Aorta (tissue), 5 donors: ENCODE data around the gene MAP2K2. TPM values are rescaled to one million over a fixed set of nuclear protein-coding genes. Genes with fewer than 3 reads are reported as not detected.
A peak's percentile ranks its signal among the peaks of the same experiment; 100 is the strongest.

ENCODE experiments used
- ATAC-seq: fragments of 200-7000 bp; cut with Tn5 transposase; one replicate; pipeline ENCODE4 v1.9.1; 2022; ENCODE audit warnings: moderate library complexity; ENCODE audit not compliant: low FRiP score
- DNase-seq, 2 donors: peaks; one replicate each; pipeline ENCODE4 v3.0.0-alpha.2; 2020
- H3K27ac ChIP-seq, 2 donors: one replicate each; pipeline ENCODE4 v1.5.1; 2013; ENCODE audit warnings: low read length in 2 of 2, mild to moderate bottlenecking in 2 of 2, moderate library complexity in 2 of 2, control low read depth in 1 of 2, inconsistent platforms in 1 of 2, low read depth in 1 of 2
- H3K27me3 ChIP-seq, 2 donors: one replicate each; pipeline ENCODE4 v1.6.1; 2013; ENCODE audit warnings: control low read depth in 1 of 2, low read length in 1 of 2, mild to moderate bottlenecking in 1 of 2, moderate library complexity in 1 of 2; ENCODE audit not compliant: insufficient read depth in 2 of 2, control insufficient read depth in 1 of 2
- H3K36me3 ChIP-seq, 2 donors: one replicate each; pipeline ENCODE4 v1.6.1; 2013; ENCODE audit warnings: control low read depth in 1 of 2, low read length in 1 of 2, mild to moderate bottlenecking in 1 of 2; ENCODE audit not compliant: insufficient read depth in 2 of 2, control insufficient read depth in 1 of 2
- H3K4me1 ChIP-seq, 2 donors: one replicate each; pipeline ENCODE4 v1.6.1; 2013; ENCODE audit warnings: low read length in 2 of 2, control low read depth in 1 of 2, mild to moderate bottlenecking in 1 of 2, moderate library complexity in 1 of 2; ENCODE audit not compliant: insufficient read depth in 2 of 2, control insufficient read depth in 1 of 2
- H3K4me3 ChIP-seq, 2 donors: one replicate each; pipeline ENCODE4 v1.5.1; 2013; ENCODE audit warnings: low read length in 2 of 2, control low read depth in 1 of 2, mild to moderate bottlenecking in 1 of 2
- H3K9me3 ChIP-seq: one replicate; pipeline ENCODE4 v1.6.1; 2013; ENCODE audit warnings: mild to moderate bottlenecking, low read length; ENCODE audit not compliant: control insufficient read depth
- WGBS, 2 donors: extraction: QIAGEN DNeasy Blood & Tissue Kit; methylation state at CpG; one replicate each; pipeline ENCODE4 v1.1.7; 2013; 5-methylcytosine and 5-hydroxymethylcytosine counted together
- intact Hi-C, 2 donors: fragments of 100-400 bp; cut with DNase I; formaldehyde crosslinking; loops; one replicate each; pipeline versions ENCODE4 v1.14.2 to v1.15.0; 2022
- polyA plus RNA-seq, 2 donors: library from polyadenylated mRNA; stranded (reverse); fragments of 200-250 nt; gene quantifications; one replicate each; pipeline ENCODE4 v1.2.3, GENCODE V29; 2013
- total RNA-seq, 2 donors: library from RNA; stranded (reverse); fragmentation: NEBNext Ultra II Directional; extraction: Animal tissue kit (Norgen Biotek cat#: 25700); gene quantifications; one replicate each; pipeline ENCODE4 v1.2.1, GENCODE V29; 2021
- donor health status: healthy with polysubstance abuse.
- donor health status: Bipolar disorder and iron deficiency.
- donor health status: DM: no; HTN: no; CAD: no.
- donor health status: DM: no; HTN: no; CAD: no.
- donor health status: DM: yes; HTN: yes; CAD: no.

MAP2K2 gene
- total and polyA plus RNA-seq, 4 donors = 80.8 to 230 (median 90.1) TPM

- WGBS, 2 donors = 63 to 73% methylated on average over 6 of the region's 6 CpGs
- Histone ChIP-seq H3K36me3 (no peaks in the 10 kb centered on the region), H3K27me3 (no peaks in the 10 kb centered on the region), H3K9me3 (no peaks in the 10 kb centered on the region), H3K4me3 (no peak overlapping the region), H3K4me1 (no peaks in the 10 kb centered on the region), H3K27ac (no peak overlapping the region)
- intact Hi-C loops = no loop called here
- ATAC-seq = no peak
- no peak for DNase-seq
These were observed 43.4 kb downstream of the MAP2K2 start for GRCh38 chr19:4080473-4080872.

GRCh38 chr19:4077800-4078684 lies 45.9 kb downstream of the MAP2K2 start:
- DNase-seq (peak; percentile 82 to 87), ATAC-seq (peak; percentile 77)
- no peaks in the 10 kb centered on the region for H3K36me3 ChIP-seq
- H3K4me1 ChIP-seq = no peaks in the 10 kb centered on the region
- peak overlapping the region; percentile 19 to 60 for H3K4me3 ChIP-seq
- H3K27me3 ChIP-seq = no peaks in the 10 kb centered on the region
- no peaks in the 10 kb centered on the region for H3K9me3 ChIP-seq
- no peak overlapping the region for H3K27ac ChIP-seq
- intact Hi-C loops = no loop called here
- 7 to 8% methylated on average over 29 to 32 of the region's 33 CpGs for WGBS, 2 donors

DNA sequence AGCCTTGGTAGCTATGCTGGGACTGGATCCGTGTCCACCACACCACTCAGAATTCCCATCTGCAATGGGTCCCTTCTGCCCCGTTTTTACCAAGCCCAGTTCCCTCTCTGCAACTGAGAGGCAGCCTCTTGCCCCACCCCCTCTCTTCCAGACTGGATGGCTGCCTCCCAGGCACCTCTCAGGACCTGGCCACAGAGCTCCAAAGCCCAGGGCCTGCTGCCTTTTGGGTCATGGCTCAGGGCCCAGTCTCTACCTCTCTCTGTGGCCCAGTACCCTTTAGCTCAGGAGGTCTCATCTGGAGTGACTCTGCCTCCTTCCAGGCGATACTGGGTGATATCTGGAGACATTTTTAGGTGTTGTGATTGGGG lies 46.9 kb downstream of the MAP2K2 start:
- no peaks in the 10 kb centered on the region for H3K36me3 ChIP-seq
- no peak for DNase-seq
- no peak overlapping the region for H3K27ac ChIP-seq
- no peaks in the 10 kb centered on the region for H3K4me1 ChIP-seq
- H3K4me3 ChIP-seq = no peak overlapping the region
- no peaks in the 10 kb centered on the region for H3K27me3 ChIP-seq
- H3K9me3 ChIP-seq = no peaks in the 10 kb centered on the region
- WGBS, 2 donors = 80 to 90% methylated on average over 3 of the region's 3 CpGs
- no peak for ATAC-seq
- intact Hi-C loops = no loop called here

DNA sequence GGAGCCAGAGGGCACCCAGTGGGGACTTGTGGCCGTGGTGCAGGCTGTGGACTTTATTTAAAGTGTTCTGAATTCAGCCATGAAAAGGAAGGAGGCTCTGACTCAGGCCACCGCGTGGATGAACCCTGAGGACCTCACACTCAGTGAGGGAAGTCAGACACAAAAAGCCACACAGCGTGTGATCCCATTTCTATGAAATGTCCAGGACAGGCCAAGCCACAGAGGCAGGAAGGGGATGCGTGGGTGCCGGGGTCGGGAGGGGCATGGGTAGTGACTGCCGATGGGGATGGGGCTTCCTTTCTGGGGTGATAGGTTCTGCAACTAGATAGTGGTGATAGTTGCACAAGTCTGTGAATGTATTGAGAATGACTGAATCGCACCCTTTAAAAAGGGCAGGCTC lies 48.5 kb downstream of the MAP2K2 start:
- 76 to 78% methylated on average over 9 of the region's 9 CpGs for WGBS, 2 donors
- ATAC-seq (no peak), DNase-seq (no peak)
- H3K9me3 ChIP-seq = no peaks in the 10 kb centered on the region
- H3K27ac ChIP-seq = no peak overlapping the region
- no peaks in the 10 kb centered on the region for H3K36me3 ChIP-seq
- no peak overlapping the region for H3K4me3 ChIP-seq
- intact Hi-C loops = no loop called here
- H3K4me1 ChIP-seq = no peaks in the 10 kb centered on the region
- no peaks in the 10 kb centered on the region for H3K27me3 ChIP-seq

GRCh38 chr19:4071610-4072009 lies 52.3 kb downstream of the MAP2K2 start:
- DNase-seq (no peak), ATAC-seq (no peak)
- Histone ChIP-seq H3K4me1 (no peaks in the 10 kb centered on the region), H3K36me3 (no peaks in the 10 kb centered on the region), H3K27me3 (no peaks in the 10 kb centered on the region), H3K4me3 (no peak overlapping the region), H3K27ac (no peak overlapping the region), H3K9me3 (no peaks in the 10 kb centered on the region)
- WGBS, 2 donors = 92 to 93% methylated on average over 3 of the region's 3 CpGs
- intact Hi-C loops = no loop called here

DNA sequence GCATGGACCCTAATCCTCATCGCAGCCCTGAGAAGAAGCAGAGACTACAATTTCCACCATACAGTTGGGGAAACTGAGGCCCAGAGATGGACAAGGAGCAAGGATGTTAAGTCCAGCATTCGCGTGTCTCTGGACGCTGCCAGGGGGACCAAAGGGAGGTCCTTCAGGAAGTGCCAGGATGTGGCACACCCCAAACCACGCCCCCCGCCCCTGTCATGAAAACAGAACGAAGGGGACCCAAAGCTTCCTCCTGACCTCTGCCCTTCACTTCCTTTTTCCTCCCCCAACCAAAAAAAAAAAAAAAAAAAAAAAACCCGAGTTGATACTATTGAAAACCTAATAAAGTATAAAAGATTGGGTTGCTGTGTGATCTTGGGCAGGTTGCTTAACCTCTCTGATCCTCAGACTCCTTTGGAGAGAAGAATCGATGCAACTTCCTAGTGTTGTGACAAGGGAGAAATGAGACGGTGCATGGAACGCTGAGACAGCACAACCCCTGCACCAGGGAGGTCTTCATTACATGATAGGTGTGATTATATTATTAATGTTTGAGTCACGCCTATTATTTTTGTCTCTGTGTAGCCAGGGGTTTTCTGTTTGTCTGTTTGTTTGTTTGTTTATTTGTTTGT lies 54.5 kb downstream of the MAP2K2 start:
- Histone ChIP-seq H3K4me1 (no peaks in the 10 kb centered on the region), H3K36me3 (no peaks in the 10 kb centered on the region), H3K4me3 (no peak overlapping the region), H3K27me3 (no peaks in the 10 kb centered on the region), H3K27ac (no peak overlapping the region), H3K9me3 (no peaks in the 10 kb centered on the region)
- intact Hi-C loops = loop anchor here in 1 of 2 donors (5.0 kb wide), 1 partner anchor 53 kb away; the partner anchor contains the start of gene MAP2K2
- no peak for ATAC-seq
- DNase-seq = peak; percentile 80 to 81
- WGBS, 2 donors = 72% methylated on average over 12 of the region's 12 CpGs

GRCh38 chr19:4068047-4068966 lies 55.6 kb downstream of the MAP2K2 start:
- Histone ChIP-seq H3K4me3 (peak overlapping the region in 1 of 2 donors; percentile 97), H3K9me3 (no peaks in the 10 kb centered on the region), H3K27me3 (no peaks in the 10 kb centered on the region), H3K27ac (no peak overlapping the region), H3K36me3 (no peaks in the 10 kb centered on the region), H3K4me1 (no peaks in the 10 kb centered on the region)
- no peak for DNase-seq
- intact Hi-C loops = loop anchor here in 1 of 2 donors (5.0 kb wide), 1 partner anchor 54 kb away; the partner anchor contains the start of gene MAP2K2
- 36 to 37% methylated on average over 29 to 31 of the region's 31 CpGs for WGBS, 2 donors
- ATAC-seq = no peak

DNA sequence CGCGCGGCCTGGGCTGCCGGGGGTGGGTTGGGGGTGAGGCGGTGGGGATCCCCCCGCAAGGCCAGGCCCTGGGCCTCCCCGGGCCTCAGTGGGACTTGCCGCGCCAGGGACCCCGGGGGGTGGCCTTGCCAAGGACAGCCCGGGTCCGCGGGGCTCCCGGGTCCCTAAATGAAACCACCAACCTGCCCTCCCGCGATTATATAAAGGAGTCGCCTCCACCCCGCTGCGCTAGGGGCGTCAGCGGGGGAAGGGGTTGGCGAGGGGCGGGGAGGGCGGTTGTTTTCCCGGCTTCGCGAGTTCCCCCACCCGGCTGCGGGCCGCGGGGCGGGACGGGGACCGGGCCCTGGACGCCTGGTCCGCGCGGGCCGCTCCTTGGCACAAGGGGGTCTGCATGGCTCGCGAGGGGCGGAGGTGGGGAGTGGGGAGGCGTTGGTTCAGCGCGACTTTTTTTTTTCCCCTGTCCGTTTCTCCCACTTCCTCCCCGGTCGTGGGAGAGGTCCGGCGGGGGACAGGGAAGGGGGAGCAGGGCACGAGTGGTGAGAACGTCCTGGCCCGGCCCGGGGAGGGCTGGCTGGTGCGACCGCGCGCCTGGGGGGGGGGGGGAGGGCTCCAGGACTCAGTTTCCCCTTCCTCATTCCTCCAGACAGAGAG lies 56.4 kb downstream of the MAP2K2 start:
- ATAC-seq (peak; percentile 2), DNase-seq (peak in 1 of 2 donors; percentile 87)
- Histone ChIP-seq H3K4me1 (no peaks in the 10 kb centered on the region), H3K36me3 (no peaks in the 10 kb centered on the region), H3K4me3 (peak overlapping the region; percentile 97 to 98), H3K27me3 (no peaks in the 10 kb centered on the region), H3K27ac (no peak overlapping the region), H3K9me3 (no peaks in the 10 kb centered on the region)
- intact Hi-C loops = loop anchor here in 1 of 2 donors (5.0 kb wide), 1 partner anchor 55 kb away; the partner anchor contains the start of gene MAP2K2
- 1 to 2% methylated on average over 44 to 58 of the region's 58 CpGs for WGBS, 2 donors
